NCI-H1048 (cell line): Measurements from ENCODE around the gene REC8.
"Not testable (repeated sequence)": the region's sequence is repeated elsewhere in the genome, so short reads cannot be mapped to it uniquely, and the experiment has no call there.

Source experiments
- DNase-seq: peaks from one replicate; lab custom pipeline; 2025; lab: John Stamatoyannopoulos, UW

Gene REC8

DNA sequence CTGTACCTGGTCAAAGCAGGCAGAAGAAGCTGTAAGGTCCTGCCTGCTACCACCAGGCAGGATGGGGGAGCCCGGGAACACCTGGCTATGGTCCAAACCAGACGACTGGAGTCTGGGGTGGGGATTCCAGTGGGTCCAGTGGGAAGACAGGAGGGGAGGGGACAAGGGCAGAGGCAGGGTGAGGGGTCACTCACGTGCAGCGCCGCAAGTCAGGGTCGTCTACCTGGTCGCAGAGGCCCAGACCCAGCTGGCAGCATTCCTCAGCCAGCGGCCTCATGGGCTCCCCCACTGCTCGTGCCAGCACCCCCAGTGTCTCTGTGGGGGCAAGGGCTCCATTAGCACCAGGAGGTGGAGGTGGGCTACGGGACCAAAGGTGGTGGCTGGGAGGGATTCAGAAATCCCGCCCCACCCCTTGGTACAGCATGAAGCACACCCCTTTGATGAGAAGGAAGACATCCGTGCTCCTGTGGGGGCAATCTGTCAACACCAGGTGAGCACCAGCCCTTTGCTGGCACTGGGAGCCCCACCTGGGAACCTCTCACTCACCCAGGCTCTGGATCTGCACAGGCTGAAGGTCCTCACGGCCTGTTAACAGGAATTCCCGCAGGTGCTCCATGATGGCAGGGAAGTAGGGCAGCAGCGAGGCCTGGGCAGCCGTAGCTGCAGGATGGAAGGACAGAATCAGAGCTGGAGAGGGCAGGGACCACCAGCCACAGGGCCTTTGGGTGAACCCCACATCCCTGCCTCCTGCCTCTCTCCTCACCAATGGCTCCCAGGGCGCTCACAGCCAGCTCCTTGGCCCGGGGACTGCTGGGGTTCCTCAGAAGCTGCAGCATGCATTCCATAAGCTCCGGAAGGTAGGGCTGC lies 12.5 kb downstream of the REC8 start:
- DNase-seq = no peak

DNA sequence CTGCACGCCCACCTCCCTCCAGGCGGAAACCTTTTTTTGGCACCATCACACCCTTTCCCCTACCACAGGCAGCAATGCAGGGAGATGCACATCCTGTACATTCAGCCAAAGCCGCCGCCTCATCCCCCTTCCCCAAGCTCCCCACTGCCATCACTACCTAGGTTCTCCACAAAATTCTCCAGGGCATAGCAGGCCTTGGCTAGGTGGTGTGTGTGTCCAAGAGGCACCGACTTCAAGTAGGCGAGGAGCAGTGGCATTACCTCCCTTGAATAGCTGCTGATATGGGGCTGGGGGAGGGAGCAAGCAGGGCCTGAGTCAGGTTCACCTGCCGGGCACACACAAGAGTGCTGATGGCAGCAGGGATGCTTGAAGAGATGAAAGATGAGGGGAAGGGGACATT lies 13.1 kb downstream of the REC8 start:
- DNase-seq = no peak

DNA sequence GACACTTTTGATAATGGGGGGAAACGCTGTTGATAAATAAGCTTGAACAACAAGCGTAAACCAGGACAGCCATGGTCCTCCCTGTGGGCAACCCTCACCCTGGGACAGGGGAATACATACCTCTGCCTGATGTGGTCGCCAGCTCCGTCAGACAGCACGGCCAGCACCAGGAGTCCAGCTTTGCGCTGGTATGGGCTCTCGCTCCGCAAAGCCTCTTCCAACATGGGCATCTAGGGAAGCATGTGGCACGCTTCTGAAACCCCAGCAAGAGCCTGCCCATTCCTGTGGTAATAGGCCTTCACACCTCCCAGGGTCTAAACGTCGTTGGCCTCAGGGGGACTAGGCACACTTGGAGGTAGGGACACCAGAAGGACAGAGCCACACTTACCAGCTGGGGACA lies 13.9 kb downstream of the REC8 start:
- no peak for DNase-seq

- no peak for DNase-seq
These were observed 15.1 kb downstream of the REC8 start for GRCh38 chr14:24186831-24187538.

GRCh38 chr14:24187539-24187915 lies 15.6 kb downstream of the REC8 start:
- no peak for DNase-seq

DNA sequence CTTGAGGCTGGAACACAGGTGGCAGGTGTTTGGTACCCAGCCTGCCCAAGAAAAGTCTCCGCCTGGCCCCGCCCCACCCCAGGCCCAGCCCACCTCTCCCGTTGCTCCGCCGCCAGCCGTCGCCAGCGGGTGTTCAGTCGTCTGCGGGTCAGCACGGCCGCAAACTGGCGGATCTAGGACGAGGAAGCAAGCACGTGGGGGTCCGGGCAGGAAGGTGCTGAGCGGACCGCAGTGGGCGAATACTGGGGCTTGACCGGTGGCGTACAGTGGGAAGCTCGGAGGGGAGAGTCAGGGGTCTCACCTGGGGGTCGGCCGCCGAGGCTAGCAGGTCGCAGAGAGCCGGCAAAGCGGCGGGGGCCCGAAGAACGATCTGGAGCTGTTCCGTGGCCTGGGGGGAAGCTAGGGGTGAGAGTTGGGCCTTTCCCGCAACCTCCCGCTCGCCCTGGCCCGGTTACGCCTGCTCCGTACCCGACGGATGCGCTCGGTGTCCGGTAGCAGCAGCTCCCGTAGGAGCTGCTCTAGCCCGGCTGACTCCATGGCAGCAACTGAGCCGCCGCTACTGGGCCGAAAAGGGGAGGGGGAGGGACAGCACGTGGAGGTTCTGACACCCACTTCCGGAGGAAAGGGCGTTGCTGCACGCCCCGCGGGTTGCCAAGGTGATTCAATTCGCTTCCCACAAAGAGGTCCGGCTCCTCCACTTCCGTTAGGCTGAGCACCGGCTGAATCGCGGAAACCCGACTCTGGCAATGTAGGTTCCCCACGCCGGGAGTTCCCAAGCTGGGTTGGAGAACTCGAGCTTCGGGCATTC lies 16.6 kb downstream of the REC8 start, which contains the start of gene IPO4:
Gene IPO4 (minus strand): TSS at position 566 of the 808 bp plus-strand sequence. CDS start 29 bp downstream, at position 537.
- peak; percentile 89 for DNase-seq

- no peak for DNase-seq
These were observed 17.1 kb downstream of the REC8 start for GRCh38 chr14:24189059-24189375.

DNA sequence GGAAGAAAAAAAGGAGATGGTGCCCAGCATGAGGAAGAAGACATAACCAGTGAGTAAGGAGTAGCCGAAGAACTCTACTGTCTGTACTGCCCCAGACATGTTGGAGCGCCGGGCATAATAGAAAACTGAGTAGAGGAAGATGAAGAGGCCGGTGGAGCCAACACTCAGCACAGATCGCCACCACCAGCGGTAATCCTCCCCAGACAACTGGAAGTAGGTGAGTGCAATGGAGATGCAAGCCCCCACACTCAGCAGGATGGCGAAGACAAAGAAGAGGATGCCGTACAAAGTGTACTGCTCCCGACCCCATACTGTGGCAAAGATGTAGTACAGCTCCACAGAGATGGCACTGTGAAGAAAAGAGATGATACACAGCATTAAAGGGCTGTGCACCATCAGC lies 17.6 kb downstream of the REC8 start:
- DNase-seq = no peak

- DNase-seq = no peak
These were observed 18.5 kb downstream of the REC8 start for GRCh38 chr14:24190416-24190815.

DNA sequence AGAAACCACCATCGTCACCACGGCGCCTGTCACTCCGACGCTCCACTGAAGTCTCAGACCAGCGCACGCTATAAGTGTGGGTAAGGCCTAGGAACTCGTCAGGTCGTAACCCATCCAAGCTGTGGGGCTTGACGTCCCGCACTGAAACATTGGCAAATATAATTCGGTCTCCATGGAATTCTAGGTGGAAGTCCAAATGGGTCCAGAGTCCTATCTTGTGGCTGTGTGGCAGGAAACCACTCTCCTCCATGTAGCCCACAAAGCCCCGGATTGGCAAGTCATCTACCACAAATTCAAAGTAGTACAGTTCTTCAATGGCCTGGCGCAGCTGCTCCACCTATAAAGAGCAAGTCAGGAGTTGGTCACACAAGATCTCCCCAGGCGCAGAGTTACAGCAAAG lies 21.1 kb downstream of the REC8 start:
- no peak for DNase-seq

DNA sequence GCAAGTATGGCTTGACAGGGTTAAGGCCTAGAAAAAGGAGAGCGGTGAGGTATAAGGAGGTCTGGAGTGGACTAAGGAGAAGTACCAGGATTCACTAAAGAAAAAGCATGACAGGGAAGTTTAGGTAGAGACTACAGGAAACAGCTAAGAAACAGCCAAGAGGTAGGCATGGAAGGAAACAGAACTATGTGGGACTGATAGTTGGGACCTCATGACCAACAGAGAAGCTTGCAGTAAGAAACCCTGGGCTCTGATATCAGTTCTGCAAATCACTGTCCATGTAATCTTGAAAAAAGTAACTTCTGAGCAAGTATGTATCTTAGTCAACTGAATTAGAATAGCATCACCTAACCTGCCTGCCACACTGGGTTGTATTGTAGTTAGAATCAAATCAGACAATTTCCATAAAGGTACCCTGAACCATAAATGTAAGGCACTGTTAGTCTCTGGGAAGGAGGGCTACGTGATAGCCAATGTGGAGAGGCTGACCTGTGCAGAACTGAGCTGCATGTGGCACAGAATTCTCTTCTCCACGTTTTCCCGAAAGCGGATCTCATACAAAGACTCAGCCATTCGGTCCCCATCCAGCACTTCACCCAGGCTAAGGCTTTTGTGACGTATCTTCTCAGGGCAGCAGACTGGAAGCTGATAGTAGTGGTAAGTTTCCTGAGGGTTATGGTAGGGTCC lies 22.4 kb downstream of the REC8 start:
- DNase-seq = no peak

DNA sequence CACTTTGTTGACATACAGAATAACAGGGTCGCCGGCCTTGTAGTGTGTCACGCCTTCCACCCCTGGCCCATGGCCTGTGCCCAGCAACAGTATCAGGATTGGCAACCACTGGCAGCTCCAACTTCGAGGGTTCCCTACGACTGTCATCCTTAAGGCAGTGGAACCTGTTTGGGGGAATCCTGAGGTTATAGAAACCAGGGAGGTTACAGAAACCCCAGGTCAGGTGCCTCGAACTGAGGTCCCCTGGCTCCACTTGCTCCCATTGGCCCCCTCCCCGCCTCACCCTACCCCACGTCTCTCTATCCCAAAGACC lies 22.9 kb downstream of the REC8 start:
- no peak for DNase-seq

DNA sequence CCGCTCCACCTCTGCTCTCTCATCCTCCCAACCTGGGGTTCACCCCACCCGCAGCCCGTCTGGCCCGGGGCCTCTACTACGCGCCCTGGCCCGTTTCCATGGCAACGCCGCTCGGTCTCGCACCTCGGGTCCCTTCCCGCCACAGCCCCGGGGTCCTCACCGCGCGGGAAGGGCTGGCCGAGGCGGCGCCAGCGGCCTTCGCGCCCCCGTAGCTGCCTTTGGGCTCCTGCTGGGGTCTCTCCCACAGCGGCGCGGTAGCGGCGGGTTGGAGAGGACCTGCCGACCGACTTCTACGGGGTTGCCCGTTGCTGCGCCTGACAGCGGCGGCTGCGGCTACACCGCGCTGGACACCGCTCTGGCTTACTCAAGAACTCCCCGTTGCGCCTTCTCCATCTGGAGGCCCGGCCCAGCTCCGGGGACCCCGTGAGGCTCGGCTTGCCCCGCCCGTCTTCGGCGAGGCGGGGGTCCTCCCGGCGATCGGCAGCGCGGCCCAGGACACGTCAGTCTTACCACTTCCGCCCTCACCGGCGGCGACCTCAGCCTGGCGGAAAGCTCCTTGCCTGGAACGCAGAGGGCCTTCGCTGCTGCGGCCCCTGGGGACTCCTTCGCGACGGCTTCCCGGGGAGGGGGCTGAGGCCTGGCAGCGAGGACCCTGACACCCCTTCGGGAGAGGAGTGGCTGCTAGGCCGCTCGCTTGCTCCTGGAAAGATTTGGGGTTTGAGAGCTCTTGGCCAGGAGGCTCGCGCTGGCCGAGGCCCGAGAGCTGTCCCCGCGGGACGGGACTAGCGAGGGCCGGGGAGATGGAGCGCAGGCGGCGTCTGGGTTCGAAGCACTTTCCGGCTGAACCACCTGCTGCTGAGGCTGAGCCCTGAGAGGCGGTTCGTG lies 23.5 kb downstream of the REC8 start, which contains the start of gene TM9SF1:
Gene TM9SF1 (minus strand): TSS at position 256 of the 885 bp plus-strand sequence. CDS start 422 bp downstream, outside the sequence.
- DNase-seq = peak; percentile 24

DNA sequence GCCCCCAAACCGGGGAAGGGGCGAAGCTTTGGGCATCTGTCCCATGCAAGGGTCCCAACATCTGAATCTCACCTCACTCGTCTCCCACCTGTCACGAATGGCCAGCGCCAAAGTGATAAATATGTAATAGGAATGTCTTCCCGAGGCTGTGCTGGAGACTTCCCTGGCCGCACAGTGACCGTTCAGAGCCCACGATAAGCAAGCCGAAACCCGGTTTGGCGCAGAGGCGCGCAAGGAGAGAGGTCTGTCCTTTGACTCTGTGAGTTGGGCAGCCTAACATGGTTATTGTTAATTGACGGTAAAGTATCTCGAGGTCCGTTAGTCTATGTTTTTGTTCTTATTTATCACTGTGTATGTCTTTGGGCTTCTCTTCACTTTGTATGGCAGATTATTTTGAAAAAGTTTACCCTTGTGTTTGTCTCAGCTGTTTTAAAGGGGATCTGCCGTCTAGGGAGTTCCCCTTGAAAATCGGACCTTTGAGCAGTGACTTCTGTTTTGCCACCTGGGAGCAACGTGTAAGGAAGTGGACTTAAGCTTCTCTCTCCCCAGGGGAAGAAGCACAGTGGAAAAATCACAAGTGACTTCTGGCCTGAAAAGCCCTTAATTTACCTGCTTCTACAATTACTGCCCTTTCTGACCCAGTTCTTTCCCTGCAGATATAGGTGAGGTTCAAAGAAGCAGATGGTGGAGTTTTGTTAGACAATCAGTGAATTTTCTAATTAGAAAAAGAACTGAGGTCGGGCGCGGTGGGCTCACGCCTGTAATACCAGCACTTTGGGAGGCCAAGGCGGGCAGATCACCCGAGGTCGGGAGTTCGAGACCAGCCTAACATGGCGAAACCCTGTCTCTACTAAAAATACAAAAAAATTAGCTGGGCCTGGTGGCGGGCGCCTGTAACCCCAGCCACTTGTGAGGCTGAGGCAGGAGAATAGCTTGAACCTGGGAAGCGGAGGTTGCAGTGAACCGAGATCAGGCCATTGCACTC lies 24.5 kb downstream of the REC8 start:
- no peak for DNase-seq

- DNase-seq = no peak
These were observed 25.2 kb downstream of the REC8 start for GRCh38 chr14:24197056-24197450.

DNA sequence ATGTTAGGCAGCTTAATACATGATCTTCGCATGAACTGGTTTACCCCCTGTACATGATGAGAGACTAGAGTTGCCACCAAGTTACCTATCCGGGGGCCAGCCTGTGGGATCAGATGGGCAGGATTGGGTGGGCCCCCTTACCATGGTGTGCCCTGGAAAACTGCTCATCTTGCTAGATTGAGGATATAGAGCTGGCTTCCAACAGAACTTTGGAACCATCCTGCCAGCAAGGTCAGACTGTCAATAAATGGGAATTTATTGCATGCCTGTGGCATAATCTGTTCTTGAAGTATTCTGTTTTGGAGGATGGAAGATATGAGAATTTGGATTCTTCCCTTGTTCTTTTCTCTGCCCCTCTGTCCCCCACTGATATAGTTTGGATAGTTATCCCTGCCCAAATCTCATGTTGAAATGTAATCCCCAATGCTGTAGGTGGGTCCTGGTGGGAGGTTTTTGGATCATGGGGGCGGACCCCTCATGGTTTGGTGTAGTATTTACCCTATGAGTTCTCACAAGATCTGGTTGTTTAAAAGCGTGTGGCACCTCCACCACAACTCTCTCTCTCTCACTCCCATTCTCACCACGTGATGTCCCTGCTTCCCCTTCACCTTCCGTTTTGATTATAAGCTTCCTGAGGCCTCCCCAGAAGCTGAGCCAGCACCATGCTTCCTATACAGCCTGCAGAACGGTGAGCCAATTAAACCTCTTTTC lies 27.1 kb downstream of the REC8 start:
- DNase-seq = no peak

- not testable (repeated sequence) for DNase-seq
These were observed 30.7 kb downstream of the REC8 start for GRCh38 chr14:24202538-24202937.

GRCh38 chr14:24203249-24203886 lies 31.5 kb downstream of the REC8 start:
- DNase-seq = not testable (repeated sequence)
